ENCODE data around the gene ARHGAP15.

ARHGAP15 gene

GRCh38 chr2:143246815-143247744 lies 117.9 kb downstream of the ARHGAP15 start:
- H3K79me2 ChIP-seq (ENCODE audit: control insufficient read depth, insufficient read depth, low read length, poor library complexity), result no peaks in the 10 kb centered on the region
- H2AK5ac ChIP-seq (ENCODE audit: low read length), result no peak overlapping the region
- no peak overlapping the region for H3K27ac ChIP-seq (ENCODE audit: low read depth, low read length)
- no peak overlapping the region for H2BK5ac ChIP-seq (ENCODE audit: low read depth, low read length, poor library complexity)
- no peak overlapping the region for H4K12ac ChIP-seq (ENCODE audit: low read depth, low read length)
- H3K4me2 ChIP-seq (ENCODE audit: low read length), result no peak overlapping the region
- no CpG with 5 or more reads among the region's 10 CpGs for whole genome bisulfite sequencing (ENCODE audit: extremely low coverage, insufficient coverage, insufficient read length)
- no peaks in the 10 kb centered on the region for H3K4me1 ChIP-seq (ENCODE audit: control insufficient read depth in 1 of 2, insufficient read depth in 2 of 2, low read length in 2 of 2)
- no peak overlapping the region for H2BK120ac ChIP-seq (ENCODE audit: insufficient read depth, low read length, poor library complexity)
- H3K4me3 ChIP-seq (ENCODE audit: low read depth, low read length), result no peak overlapping the region
- no peaks in the 10 kb centered on the region for H3K27me3 ChIP-seq (ENCODE audit: insufficient read depth, low read length)
- no peak overlapping the region for H3K18ac ChIP-seq (ENCODE audit: low read length)
- H2AFZ ChIP-seq (ENCODE audit: insufficient read depth, low read length, poor library complexity), result no peak overlapping the region
- peak in 1 of 2 donors; percentile 2 for DNase-seq
- H3K36me3 ChIP-seq (ENCODE audit: control insufficient read depth in 1 of 2, insufficient read depth in 2 of 2, low read length in 2 of 2), result no peaks in the 10 kb centered on the region
- no peak overlapping the region for H3K23ac ChIP-seq (ENCODE audit: low read length)
- H2BK12ac ChIP-seq (ENCODE audit: low read length), result no peak overlapping the region
- H3K4ac ChIP-seq (ENCODE audit: low read depth, low read length), result no peak overlapping the region
- no peak overlapping the region for H3K14ac ChIP-seq (ENCODE audit: low read length)
- H3K9ac ChIP-seq (ENCODE audit: low read length), result no peak overlapping the region
- no peak overlapping the region for H4K91ac ChIP-seq (ENCODE audit: low read depth, low read length)
- H3K9me3 ChIP-seq (ENCODE audit: insufficient read depth, low read depth, low read length), result no peaks in the 10 kb centered on the region
- no peaks in the 10 kb centered on the region for H3K79me1 ChIP-seq (ENCODE audit: low read length)
- no peak overlapping the region for H4K8ac ChIP-seq (ENCODE audit: low read depth, low read length)

GRCh38 chr2:143248631-143249030 lies 119.4 kb downstream of the ARHGAP15 start:
- Histone ChIP-seq H3K79me1 (ENCODE audit: low read length) (no peaks in the 10 kb centered on the region), H3K14ac (ENCODE audit: low read length) (no peak overlapping the region), H3K27ac (ENCODE audit: low read depth, low read length) (no peak overlapping the region), H3K4me2 (ENCODE audit: low read length) (no peak overlapping the region), H3K18ac (ENCODE audit: low read length) (no peak overlapping the region), H4K12ac (ENCODE audit: low read depth, low read length) (no peak overlapping the region), H2BK120ac (ENCODE audit: insufficient read depth, low read length, poor library complexity) (no peak overlapping the region), H3K27me3 (ENCODE audit: insufficient read depth, low read length) (no peaks in the 10 kb centered on the region), H3K4me1 (ENCODE audit: control insufficient read depth in 1 of 2, insufficient read depth in 2 of 2, low read length in 2 of 2) (no peaks in the 10 kb centered on the region), H4K8ac (ENCODE audit: low read depth, low read length) (no peak overlapping the region), H4K91ac (ENCODE audit: low read depth, low read length) (no peak overlapping the region), H3K23ac (ENCODE audit: low read length) (no peak overlapping the region), H2AK5ac (ENCODE audit: low read length) (no peak overlapping the region), H3K9me3 (ENCODE audit: insufficient read depth, low read depth, low read length) (no peaks in the 10 kb centered on the region), H3K4me3 (ENCODE audit: low read depth, low read length) (no peak overlapping the region), H3K36me3 (ENCODE audit: control insufficient read depth in 1 of 2, insufficient read depth in 2 of 2, low read length in 2 of 2) (no peaks in the 10 kb centered on the region), H3K4ac (ENCODE audit: low read depth, low read length) (no peak overlapping the region), H2BK5ac (ENCODE audit: low read depth, low read length, poor library complexity) (no peak overlapping the region), H3K9ac (ENCODE audit: low read length) (no peak overlapping the region), H3K79me2 (ENCODE audit: control insufficient read depth, insufficient read depth, low read length, poor library complexity) (no peaks in the 10 kb centered on the region), H2BK12ac (ENCODE audit: low read length) (no peak overlapping the region), H2AFZ (ENCODE audit: insufficient read depth, low read length, poor library complexity) (no peak overlapping the region)
- no peak for DNase-seq
- WGBS (ENCODE audit: extremely low coverage, insufficient coverage, insufficient read length), result no CpG with 5 or more reads among the region's 5 CpGs

- H3K36me3 ChIP-seq (ENCODE audit: control insufficient read depth in 1 of 2, insufficient read depth in 2 of 2, low read length in 2 of 2), result no peaks in the 10 kb centered on the region
- H3K79me2 ChIP-seq (ENCODE audit: control insufficient read depth, insufficient read depth, low read length, poor library complexity), result no peaks in the 10 kb centered on the region
- no peak overlapping the region for H2BK12ac ChIP-seq (ENCODE audit: low read length)
- H4K8ac ChIP-seq (ENCODE audit: low read depth, low read length), result no peak overlapping the region
- no peak overlapping the region for H4K91ac ChIP-seq (ENCODE audit: low read depth, low read length)
- no peak overlapping the region for H3K27ac ChIP-seq (ENCODE audit: low read depth, low read length)
- WGBS (ENCODE audit: extremely low coverage, insufficient coverage, insufficient read length), result no CpG with 5 or more reads among the region's 2 CpGs
- H3K9ac ChIP-seq (ENCODE audit: low read length), result no peak overlapping the region
- no peak overlapping the region for H3K14ac ChIP-seq (ENCODE audit: low read length)
- no peaks in the 10 kb centered on the region for H3K27me3 ChIP-seq (ENCODE audit: insufficient read depth, low read length)
- H3K4me1 ChIP-seq (ENCODE audit: control insufficient read depth in 1 of 2, insufficient read depth in 2 of 2, low read length in 2 of 2), result no peaks in the 10 kb centered on the region
- no peaks in the 10 kb centered on the region for H3K9me3 ChIP-seq (ENCODE audit: insufficient read depth, low read depth, low read length)
- no peak overlapping the region for H2AK5ac ChIP-seq (ENCODE audit: low read length)
- no peak overlapping the region for H2AFZ ChIP-seq (ENCODE audit: insufficient read depth, low read length, poor library complexity)
- H3K23ac ChIP-seq (ENCODE audit: low read length), result no peak overlapping the region
- no peak overlapping the region for H3K4ac ChIP-seq (ENCODE audit: low read depth, low read length)
- no peak for DNase-seq
- no peak overlapping the region for H2BK120ac ChIP-seq (ENCODE audit: insufficient read depth, low read length, poor library complexity)
- H3K18ac ChIP-seq (ENCODE audit: low read length), result no peak overlapping the region
- no peak overlapping the region for H3K4me2 ChIP-seq (ENCODE audit: low read length)
- H3K79me1 ChIP-seq (ENCODE audit: low read length), result no peaks in the 10 kb centered on the region
- H3K4me3 ChIP-seq (ENCODE audit: low read depth, low read length), result no peak overlapping the region
- H2BK5ac ChIP-seq (ENCODE audit: low read depth, low read length, poor library complexity), result no peak overlapping the region
- H4K12ac ChIP-seq (ENCODE audit: low read depth, low read length), result no peak overlapping the region
Observed at GRCh38 chr2:143251681-143252080, 122.5 kb downstream of the ARHGAP15 start.

- no peak overlapping the region for H2BK120ac ChIP-seq (ENCODE audit: insufficient read depth, low read length, poor library complexity)
- H3K18ac ChIP-seq (ENCODE audit: low read length), result no peak overlapping the region
- H3K27me3 ChIP-seq (ENCODE audit: insufficient read depth, low read length), result no peaks in the 10 kb centered on the region
- H3K79me1 ChIP-seq (ENCODE audit: low read length), result no peaks in the 10 kb centered on the region
- H4K8ac ChIP-seq (ENCODE audit: low read depth, low read length), result no peak overlapping the region
- no peak overlapping the region for H3K23ac ChIP-seq (ENCODE audit: low read length)
- H3K4me1 ChIP-seq (ENCODE audit: control insufficient read depth in 1 of 2, insufficient read depth in 2 of 2, low read length in 2 of 2), result no peaks in the 10 kb centered on the region
- no peak overlapping the region for H3K4me3 ChIP-seq (ENCODE audit: low read depth, low read length)
- no peak overlapping the region for H2BK12ac ChIP-seq (ENCODE audit: low read length)
- no peak overlapping the region for H3K4ac ChIP-seq (ENCODE audit: low read depth, low read length)
- no peak overlapping the region for H4K91ac ChIP-seq (ENCODE audit: low read depth, low read length)
- H4K12ac ChIP-seq (ENCODE audit: low read depth, low read length), result no peak overlapping the region
- H2BK5ac ChIP-seq (ENCODE audit: low read depth, low read length, poor library complexity), result no peak overlapping the region
- no peak overlapping the region for H2AK5ac ChIP-seq (ENCODE audit: low read length)
- no peak overlapping the region for H3K27ac ChIP-seq (ENCODE audit: low read depth, low read length)
- no peak overlapping the region for H3K9ac ChIP-seq (ENCODE audit: low read length)
- H3K4me2 ChIP-seq (ENCODE audit: low read length), result no peak overlapping the region
- H3K9me3 ChIP-seq (ENCODE audit: insufficient read depth, low read depth, low read length), result no peaks in the 10 kb centered on the region
- no peaks in the 10 kb centered on the region for H3K36me3 ChIP-seq (ENCODE audit: control insufficient read depth in 1 of 2, insufficient read depth in 2 of 2, low read length in 2 of 2)
- no peak for DNase-seq
- no CpG with 5 or more reads among the region's 5 CpGs for WGBS (ENCODE audit: extremely low coverage, insufficient coverage, insufficient read length)
- H3K14ac ChIP-seq (ENCODE audit: low read length), result no peak overlapping the region
- H3K79me2 ChIP-seq (ENCODE audit: control insufficient read depth, insufficient read depth, low read length, poor library complexity), result no peaks in the 10 kb centered on the region
- H2AFZ ChIP-seq (ENCODE audit: insufficient read depth, low read length, poor library complexity), result no peak overlapping the region
Observed at GRCh38 chr2:143252138-143252907, 123.1 kb downstream of the ARHGAP15 start.

All from trophoblast cell (in vitro differentiated cells and primary cell).